ENCODE data around the gene SLC2A6.

Gene SLC2A6

GRCh38 chr9:133429641-133430161, 49.2 kb downstream of the SLC2A6 start:
- Histone ChIP-seq H3K9me3 (ENCODE audit: control insufficient read depth, insufficient read depth, low read length) (no peaks in the 10 kb centered on the region), H3K4me3 (ENCODE audit: low read length) (peak overlapping the region; percentile 61; the same call in 1 of the 2 replicates), H3K4me1 (ENCODE audit: control insufficient read depth, insufficient read depth, low read length) (peaks cover 3% of the 10 kb centered on the region; the same call in 1 of the 2 replicates), H3K27me3 (ENCODE audit: control insufficient read depth, insufficient read depth, low read length) (no peaks in the 10 kb centered on the region), H3K36me3 (ENCODE audit: control insufficient read depth, insufficient read depth, low read length) (0 out of 2 replicates have a peak, but pooled peaks cover 3% of the 10 kb centered on the region), H3K27ac (ENCODE audit: low read length) (no peak overlapping the region)
- no peak for DNase-seq (ENCODE audit: low read depth, low spot score)
- WGBS (ENCODE audit: insufficient coverage, insufficient read length), result no CpG with 5 or more reads among the region's 49 CpGs

- WGBS (ENCODE audit: insufficient coverage, insufficient read length), result no CpG with 5 or more reads among the region's 18 CpGs
- no peaks in the 10 kb centered on the region for H3K27me3 ChIP-seq (ENCODE audit: control insufficient read depth, insufficient read depth, low read length)
- no peak for DNase-seq (ENCODE audit: low read depth, low spot score)
- no peak overlapping the region for H3K27ac ChIP-seq (ENCODE audit: low read length)
- peaks cover 3% of the 10 kb centered on the region; the same call in 1 of the 2 replicates for H3K4me1 ChIP-seq (ENCODE audit: control insufficient read depth, insufficient read depth, low read length)
- peak overlapping the region; percentile 61; the same call in 1 of the 2 replicates for H3K4me3 ChIP-seq (ENCODE audit: low read length)
- H3K36me3 ChIP-seq (ENCODE audit: control insufficient read depth, insufficient read depth, low read length), result 0 out of 2 replicates have a peak, but pooled peaks cover 3% of the 10 kb centered on the region
- H3K9me3 ChIP-seq (ENCODE audit: control insufficient read depth, insufficient read depth, low read length), result no peaks in the 10 kb centered on the region
Measured at GRCh38 chr9:133429214-133429613, 49.7 kb downstream of the SLC2A6 start.

GRCh38 chr9:133428617-133429101, 50.2 kb downstream of the SLC2A6 start:
- Histone ChIP-seq H3K36me3 (ENCODE audit: control insufficient read depth, insufficient read depth, low read length) (0 out of 2 replicates have a peak, but pooled peaks cover 3% of the 10 kb centered on the region), H3K4me3 (ENCODE audit: low read length) (peak overlapping the region; percentile 61; the same call in 1 of the 2 replicates), H3K4me1 (ENCODE audit: control insufficient read depth, insufficient read depth, low read length) (peaks cover 3% of the 10 kb centered on the region; the same call in 1 of the 2 replicates), H3K27me3 (ENCODE audit: control insufficient read depth, insufficient read depth, low read length) (no peaks in the 10 kb centered on the region), H3K27ac (ENCODE audit: low read length) (no peak overlapping the region), H3K9me3 (ENCODE audit: control insufficient read depth, insufficient read depth, low read length) (no peaks in the 10 kb centered on the region)
- DNase-seq (ENCODE audit: low read depth, low spot score), result no peak
- WGBS (ENCODE audit: insufficient coverage, insufficient read length), result no CpG with 5 or more reads among the region's 57 CpGs

- H3K27me3 ChIP-seq (ENCODE audit: control insufficient read depth, insufficient read depth, low read length), result no peaks in the 10 kb centered on the region
- peak overlapping the region; percentile 61; the same call in 1 of the 2 replicates for H3K4me3 ChIP-seq (ENCODE audit: low read length)
- 0 out of 2 replicates have a peak, but pooled peaks cover 3% of the 10 kb centered on the region for H3K36me3 ChIP-seq (ENCODE audit: control insufficient read depth, insufficient read depth, low read length)
- no CpG with 5 or more reads among the region's 10 CpGs for WGBS (ENCODE audit: insufficient coverage, insufficient read length)
- H3K9me3 ChIP-seq (ENCODE audit: control insufficient read depth, insufficient read depth, low read length), result no peaks in the 10 kb centered on the region
- no peak overlapping the region for H3K27ac ChIP-seq (ENCODE audit: low read length)
- DNase-seq (ENCODE audit: low read depth, low spot score), result no peak
- peaks cover 3% of the 10 kb centered on the region; the same call in 1 of the 2 replicates for H3K4me1 ChIP-seq (ENCODE audit: control insufficient read depth, insufficient read depth, low read length)
Measured at GRCh38 chr9:133427658-133428348, 51.1 kb downstream of the SLC2A6 start.

- Histone ChIP-seq H3K36me3 (ENCODE audit: control insufficient read depth, insufficient read depth, low read length) (0 out of 2 replicates have a peak, but pooled peaks cover 3% of the 10 kb centered on the region), H3K4me3 (ENCODE audit: low read length) (no peak overlapping the region), H3K4me1 (ENCODE audit: control insufficient read depth, insufficient read depth, low read length) (peaks cover 4% of the 10 kb centered on the region; the same call in 1 of the 2 replicates), H3K27ac (ENCODE audit: low read length) (no peak overlapping the region), H3K27me3 (ENCODE audit: control insufficient read depth, insufficient read depth, low read length) (no peaks in the 10 kb centered on the region), H3K9me3 (ENCODE audit: control insufficient read depth, insufficient read depth, low read length) (no peaks in the 10 kb centered on the region)
- no CpG with 5 or more reads among the region's 11 CpGs for WGBS (ENCODE audit: insufficient coverage, insufficient read length)
- DNase-seq (ENCODE audit: low read depth, low spot score), result no peak
Measured at GRCh38 chr9:133426011-133426410, 52.9 kb downstream of the SLC2A6 start.

- Histone ChIP-seq H3K27me3 (ENCODE audit: control insufficient read depth, insufficient read depth, low read length) (no peaks in the 10 kb centered on the region), H3K4me1 (ENCODE audit: control insufficient read depth, insufficient read depth, low read length) (peaks cover 4% of the 10 kb centered on the region; the same call in 1 of the 2 replicates), H3K4me3 (ENCODE audit: low read length) (no peak overlapping the region), H3K9me3 (ENCODE audit: control insufficient read depth, insufficient read depth, low read length) (no peaks in the 10 kb centered on the region), H3K27ac (ENCODE audit: low read length) (no peak overlapping the region), H3K36me3 (ENCODE audit: control insufficient read depth, insufficient read depth, low read length) (0 out of 2 replicates have a peak, but pooled peaks cover 3% of the 10 kb centered on the region)
- DNase-seq (ENCODE audit: low read depth, low spot score), result no peak
- no CpG with 5 or more reads among the region's 22 CpGs for WGBS (ENCODE audit: insufficient coverage, insufficient read length)
Measured at GRCh38 chr9:133425049-133425632, 53.8 kb downstream of the SLC2A6 start.

GRCh38 chr9:133424187-133424586, 54.7 kb downstream of the SLC2A6 start:
- Histone ChIP-seq H3K27ac (ENCODE audit: low read length) (no peak overlapping the region), H3K4me3 (ENCODE audit: low read length) (no peak overlapping the region), H3K9me3 (ENCODE audit: control insufficient read depth, insufficient read depth, low read length) (no peaks in the 10 kb centered on the region), H3K36me3 (ENCODE audit: control insufficient read depth, insufficient read depth, low read length) (0 out of 2 replicates have a peak, but pooled peaks cover 3% of the 10 kb centered on the region), H3K4me1 (ENCODE audit: control insufficient read depth, insufficient read depth, low read length) (peaks cover 4% of the 10 kb centered on the region; the same call in 1 of the 2 replicates), H3K27me3 (ENCODE audit: control insufficient read depth, insufficient read depth, low read length) (no peaks in the 10 kb centered on the region)
- WGBS (ENCODE audit: insufficient coverage, insufficient read length), result no CpG with 5 or more reads among the region's 12 CpGs
- no peak for DNase-seq (ENCODE audit: low read depth, low spot score)

- Histone ChIP-seq H3K36me3 (ENCODE audit: control insufficient read depth, insufficient read depth, low read length) (0 out of 2 replicates have a peak, but pooled peaks cover 3% of the 10 kb centered on the region), H3K9me3 (ENCODE audit: control insufficient read depth, insufficient read depth, low read length) (no peaks in the 10 kb centered on the region), H3K4me3 (ENCODE audit: low read length) (no peak overlapping the region), H3K27ac (ENCODE audit: low read length) (no peak overlapping the region), H3K4me1 (ENCODE audit: control insufficient read depth, insufficient read depth, low read length) (peaks cover 4% of the 10 kb centered on the region; the same call in 1 of the 2 replicates), H3K27me3 (ENCODE audit: control insufficient read depth, insufficient read depth, low read length) (no peaks in the 10 kb centered on the region)
- WGBS (ENCODE audit: insufficient coverage, insufficient read length), result no CpG with 5 or more reads among the region's 3 CpGs
- no peak for DNase-seq (ENCODE audit: low read depth, low spot score)
Measured at GRCh38 chr9:133423216-133423615, 55.7 kb downstream of the SLC2A6 start.

GRCh38 chr9:133421615-133422542, 57.0 kb downstream of the SLC2A6 start, which contains the start of gene ADAMTS13:
ADAMTS13 (plus strand) TSS chr9:133422367; CDS start chr9:133422444, 77 bp downstream.
- Histone ChIP-seq H3K36me3 (ENCODE audit: control insufficient read depth, insufficient read depth, low read length) (0 out of 2 replicates have a peak, but pooled peaks cover 3% of the 10 kb centered on the region), H3K4me1 (ENCODE audit: control insufficient read depth, insufficient read depth, low read length) (0 out of 2 replicates have a peak, but pooled peaks cover 1% of the 10 kb centered on the region), H3K27ac (ENCODE audit: low read length) (no peak within 1 kb of the TSS), H3K27me3 (ENCODE audit: control insufficient read depth, insufficient read depth, low read length) (no peaks in the 10 kb centered on the region), H3K4me3 (ENCODE audit: low read length) (no peak within 1 kb of the TSS), H3K9me3 (ENCODE audit: control insufficient read depth, insufficient read depth, low read length) (no peaks in the 10 kb centered on the region)
- no peak for DNase-seq (ENCODE audit: low read depth, low spot score)
- no CpG with 5 or more reads among the region's 23 CpGs for WGBS (ENCODE audit: insufficient coverage, insufficient read length)

Measured in iPS DF 6.9 (cell line).